Measurements from ENCODE around the gene MIA3.

Gene MIA3

GRCh38 chr1:222680080-222680479, 62.2 kb downstream of the MIA3 start:
- Histone ChIP-seq H4K20me1 (ENCODE audit: control insufficient read depth, insufficient read depth, low read depth, low read length) (no peaks in the 10 kb centered on the region), H3K27ac (ENCODE audit: low read depth, low read length) (no peak overlapping the region), H3K9me2 (replicated peaks; ENCODE audit: control insufficient read depth, low read length) (no peaks in the 10 kb centered on the region), H3K4me2 (ENCODE audit: low read length) (no peak overlapping the region), H3K36me3 (ENCODE audit: control insufficient read depth, low read length) (peaks cover 9% of the 10 kb centered on the region), H3K27me3 (ENCODE audit: control insufficient read depth, low read length) (no peaks in the 10 kb centered on the region), H3K4me1 (ENCODE audit: control insufficient read depth, low read length) (no peaks in the 10 kb centered on the region), H3F3A (ENCODE audit: control insufficient read depth, insufficient read depth) (no peaks in the 10 kb centered on the region), H3K4me3 (ENCODE audit: low read length) (no peak overlapping the region), H3K9me3 (ENCODE audit: control insufficient read depth, insufficient read depth, low read length) (no peaks in the 10 kb centered on the region), H3K79me2 (ENCODE audit: control insufficient read depth, low read length) (no peaks in the 10 kb centered on the region)
- TF ChIP-seq CTCF (IDR thresholded peaks at IDR 0.05; ENCODE audit: low read depth, low read length, poor library complexity, severe bottlenecking): no peak
- TF ChIP-seq EZH2phosphoT487 (IDR thresholded peaks at IDR 0.05; ENCODE audit: borderline replicate concordance, low read length): no peak

GRCh38 chr1:222691016-222691415, 73.1 kb downstream of the MIA3 start:
- Histone ChIP-seq H4K20me1 (ENCODE audit: control insufficient read depth, insufficient read depth, low read depth, low read length) (0 out of 2 replicates have a peak, but pooled peaks cover 3% of the 10 kb centered on the region), H3K9me2 (replicated peaks; ENCODE audit: control insufficient read depth, low read length) (no peaks in the 10 kb centered on the region), H3K4me1 (ENCODE audit: control insufficient read depth, low read length) (no peaks in the 10 kb centered on the region), H3K9me3 (ENCODE audit: control insufficient read depth, insufficient read depth, low read length) (no peaks in the 10 kb centered on the region), H3K36me3 (ENCODE audit: control insufficient read depth, low read length) (peaks cover 28% of the 10 kb centered on the region), H3K27me3 (ENCODE audit: control insufficient read depth, low read length) (no peaks in the 10 kb centered on the region), H3K4me2 (ENCODE audit: low read length) (no peak overlapping the region), H3K27ac (ENCODE audit: low read depth, low read length) (no peak overlapping the region), H3K4me3 (ENCODE audit: low read length) (no peak overlapping the region), H3K79me2 (ENCODE audit: control insufficient read depth, low read length) (peaks cover 4% of the 10 kb centered on the region), H3F3A (ENCODE audit: control insufficient read depth, insufficient read depth) (no peaks in the 10 kb centered on the region)
- TF ChIP-seq EZH2phosphoT487 (IDR thresholded peaks at IDR 0.05; ENCODE audit: borderline replicate concordance, low read length) (no peak), CTCF (IDR thresholded peaks at IDR 0.05; ENCODE audit: low read depth, low read length, poor library complexity, severe bottlenecking) (no peak)

- H3K9me2 ChIP-seq (replicated peaks; ENCODE audit: control insufficient read depth, low read length): no peaks in the 10 kb centered on the region
Measured at GRCh38 chr1:222694927-222695326, 77.0 kb downstream of the MIA3 start.

More at GRCh38 chr1:222694927-222695326, 77.0 kb downstream of the MIA3 start:
- Histone ChIP-seq H3K27ac (ENCODE audit: low read depth, low read length) (no peak overlapping the region), H3K9me3 (ENCODE audit: control insufficient read depth, insufficient read depth, low read length) (no peaks in the 10 kb centered on the region), H3K4me3 (ENCODE audit: low read length) (no peak overlapping the region), H3K4me1 (ENCODE audit: control insufficient read depth, low read length) (no peaks in the 10 kb centered on the region), H3K36me3 (ENCODE audit: control insufficient read depth, low read length) (peaks cover 18% of the 10 kb centered on the region; the same call in 1 of the 2 replicates), H3F3A (ENCODE audit: control insufficient read depth, insufficient read depth) (no peaks in the 10 kb centered on the region), H3K4me2 (ENCODE audit: low read length) (no peak overlapping the region), H4K20me1 (ENCODE audit: control insufficient read depth, insufficient read depth, low read depth, low read length) (0 out of 2 replicates have a peak, but pooled peaks cover 3% of the 10 kb centered on the region), H3K27me3 (ENCODE audit: control insufficient read depth, low read length) (no peaks in the 10 kb centered on the region), H3K79me2 (ENCODE audit: control insufficient read depth, low read length) (peaks cover 5% of the 10 kb centered on the region)
- no peak for TF ChIP-seq EZH2phosphoT487 (IDR thresholded peaks at IDR 0.05; ENCODE audit: borderline replicate concordance, low read length)
- no peak for TF ChIP-seq CTCF (IDR thresholded peaks at IDR 0.05; ENCODE audit: low read depth, low read length, poor library complexity, severe bottlenecking)
